GM23338 (cell line): ENCODE measurements around the gene SLC10A3. TPM values are rescaled to one million over a fixed set of nuclear protein-coding genes. Genes with fewer than 3 reads are reported as not detected.

Experiments
- ATAC-seq: fragments of 200-7000 bp; cut with Tn5 transposase; 3 replicates; pipeline ENCODE4 v1.9.1; 2020
- DNase-seq: peaks from one replicate; pipeline ENCODE4 v3.0.0-alpha.2; 2015; ENCODE audit warnings: low spot score
- H2AFZ ChIP-seq: fragments of 200-600 bp; sonication (generic); 2 replicates; pipeline ENCODE4 v1.8.0; 2016; ENCODE audit warnings: antibody characterized with exemption, mild to moderate bottlenecking, moderate library complexity
- H3F3A ChIP-seq: fragments of 200-600 bp; sonication (generic); replicated peaks from 2 replicates; pipeline ENCODE4 v1.8.0; 2017; ENCODE audit warnings: antibody characterized with exemption, mixed run types, low read depth
- H3K27ac ChIP-seq: fragments of 200-600 bp; sonication (generic); 2 replicates; pipeline ENCODE4 v1.6.1; 2016; ENCODE audit warnings: low read depth
- H3K27me3 ChIP-seq: fragments of 200-600 bp; sonication (generic); 2 replicates; pipeline ENCODE4 v1.8.0; 2016; ENCODE audit warnings: mild to moderate bottlenecking, mixed run types, moderate library complexity; ENCODE audit not compliant: insufficient read depth
- H3K36me3 ChIP-seq: fragments of 200-600 bp; sonication (generic); 2 replicates; pipeline ENCODE4 v1.8.0; 2016; ENCODE audit warnings: mild to moderate bottlenecking; ENCODE audit not compliant: insufficient read depth
- H3K4me1 ChIP-seq: fragments of 200-600 bp; sonication (generic); 2 replicates; pipeline ENCODE4 v1.8.0; 2016; ENCODE audit warnings: mild to moderate bottlenecking, moderate library complexity; ENCODE audit not compliant: insufficient read depth
- H3K4me2 ChIP-seq: fragments of 200-600 bp; sonication (generic); 2 replicates; pipeline ENCODE4 v1.7.1; 2017; ENCODE audit warnings: mixed run types
- H3K4me3 ChIP-seq: fragments of 200-600 bp; sonication (generic); 2 replicates; pipeline ENCODE4 v1.6.1; 2016; ENCODE audit warnings: mixed run types
- H3K79me2 ChIP-seq: fragments of 200-600 bp; sonication (generic); replicated peaks from 2 replicates; pipeline ENCODE4 v1.8.0; 2017; ENCODE audit warnings: mild to moderate bottlenecking; ENCODE audit not compliant: insufficient read depth
- H3K9me2 ChIP-seq: fragments of 200-600 bp; sonication (generic); 2 replicates; pipeline ENCODE4 v1.8.0; 2017; ENCODE audit not compliant: insufficient read depth
- H4K20me1 ChIP-seq: fragments of 200-600 bp; sonication (generic); replicated peaks from 2 replicates; pipeline ENCODE4 v1.8.0; 2017; ENCODE audit warnings: mild to moderate bottlenecking; ENCODE audit not compliant: insufficient read depth
- H3K27ac Mint-ChIP-seq: 2 replicates; pipeline ENCODE4 v1.8.0; 2020; ENCODE audit warnings: inconsistent platforms, mild to moderate bottlenecking, moderate library complexity, mixed read lengths
- H3K27me3 Mint-ChIP-seq: 3 replicates; pipeline ENCODE4 v1.8.0; 2022; ENCODE audit warnings: low read depth, mild to moderate bottlenecking, moderate library complexity, mixed read lengths, inconsistent platforms; ENCODE audit not compliant: insufficient read depth, poor library complexity
- H3K36me3 Mint-ChIP-seq: 3 replicates; pipeline ENCODE4 v1.8.0; 2021; ENCODE audit warnings: low read depth, mild to moderate bottlenecking, inconsistent platforms, moderate library complexity, mixed read lengths
- H3K4me1 Mint-ChIP-seq: 3 replicates; pipeline ENCODE4 v1.8.0; 2020; ENCODE audit warnings: mild to moderate bottlenecking, inconsistent platforms, mixed read lengths
- H3K4me3 Mint-ChIP-seq: 3 replicates; pipeline ENCODE4 v1.8.0; 2021; ENCODE audit warnings: moderate library complexity, mild to moderate bottlenecking, inconsistent platforms, mixed read lengths
- H3K9me3 Mint-ChIP-seq: 3 replicates; pipeline ENCODE4 v1.8.0; 2020; ENCODE audit warnings: moderate library complexity, mild to moderate bottlenecking, inconsistent platforms, mixed read lengths
- CREB1 ChIP-seq: fragments of 250-450 bp; sonication (Bioruptor Pico); IDR thresholded peaks from 2 replicates; pipeline ENCODE4 v1.5.0; 2020; ENCODE audit warnings: low read depth, mild to moderate bottlenecking, moderate library complexity
- EZH2 ChIP-seq: fragments of 200-600 bp; sonication (generic); IDR thresholded peaks from one replicate; pipeline ENCODE4 v1.8.0; 2017; ENCODE audit warnings: antibody characterized with exemption, mild to moderate bottlenecking, low read depth; ENCODE audit not compliant: unreplicated experiment
- EZH2phosphoT487 ChIP-seq: fragments of 200-600 bp; sonication (generic); IDR thresholded peaks from one replicate; pipeline ENCODE4 v1.8.1; 2018; ENCODE audit warnings: antibody characterized with exemption; ENCODE audit not compliant: unreplicated experiment
- JUNB ChIP-seq: IDR thresholded peaks from one replicate; pipeline ENCODE4 v1.6.1; 2016; ENCODE audit warnings: antibody characterized with exemption; ENCODE audit not compliant: unreplicated experiment
- POLR2AphosphoS5 ChIP-seq: IDR thresholded peaks from 2 replicates; pipeline ENCODE4 v1.6.1; 2016; ENCODE audit warnings: antibody characterized with exemption, low read depth
- STAT1 ChIP-seq: IDR thresholded peaks from one replicate; pipeline ENCODE4 v1.6.1; 2016; ENCODE audit warnings: antibody characterized with exemption; ENCODE audit not compliant: unreplicated experiment
- ZNF114 ChIP-seq: fragments of 250-450 bp; sonication (Bioruptor Pico); IDR thresholded peaks from 2 replicates; pipeline ENCODE4 v1.5.0; 2020; ENCODE audit warnings: mild to moderate bottlenecking, moderate library complexity
- polyA plus RNA-seq: library from polyadenylated mRNA; unstranded; fragments of >200 nt; fragmentation: Nextera tagmentation; extraction: Ambion mirVana; gene quantifications from 2 replicates; pipeline ENCODE4 v1.2.1, GENCODE V29; 2016
- total RNA-seq: library from RNA; depleted of rRNA; stranded (reverse); fragments of >200 nt; shearing (Covaris generic); gene quantifications from 2 replicates; pipeline ENCODE4 v1.2.3, GENCODE V29; 2014
- TF ChIP-seq, protein P1 (sequence below), 2 experiments: fragments of 200-600 bp in 1 of 2; sonication (generic) in 1 of 2; conservative IDR thresholded peaks; 2 replicates each; pipeline versions ENCODE4 v1.5.1 to v1.6.1; 2016 to 2017; ENCODE audit warnings: antibody characterized with exemption in 2 of 2, low read depth in 2 of 2, mild to moderate bottlenecking in 2 of 2, moderate library complexity in 1 of 2

The SLC10A3 gene
- total and polyA plus RNA-seq, 2 experiments from 2014 or later = 7.6 to 17.6 TPM

DNA sequence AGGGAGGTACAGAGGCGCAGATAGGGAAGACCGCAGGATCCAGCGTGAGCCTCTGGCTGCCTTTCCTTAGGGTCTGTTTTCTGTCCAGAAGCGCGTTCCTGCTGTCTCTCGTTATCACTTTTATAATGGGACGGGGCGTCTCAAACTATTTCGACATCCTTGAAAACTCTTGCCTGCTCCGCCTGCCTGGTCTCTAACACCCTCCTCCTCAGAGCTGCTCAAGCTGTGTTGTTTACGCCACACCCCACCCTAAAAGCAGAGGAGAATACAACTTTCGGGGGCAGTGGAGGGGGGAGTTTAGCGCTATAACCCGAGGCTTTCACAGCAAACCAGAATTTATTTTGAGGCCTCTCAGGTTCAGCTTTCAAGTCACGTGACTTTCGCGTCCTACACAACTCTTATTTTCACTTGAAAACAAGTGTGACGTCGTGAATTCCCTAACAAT is 26.2 kb upstream of the SLC10A3 start:
- DNase-seq (peak; percentile 81), ATAC-seq (peak; percentile 30)
- H3K4me2 ChIP-seq = peak overlapping the region; percentile 78
- peaks cover 4% of the 10 kb centered on the region; the same call in 1 of the 2 replicates for H3K27me3 ChIP-seq
- no peaks in the 10 kb centered on the region for H4K20me1 ChIP-seq
- no peaks in the 10 kb centered on the region for H3K9me2 ChIP-seq
- H3K36me3 ChIP-seq = no peaks in the 10 kb centered on the region
- Mint-ChIP-seq H3K4me3 (peak overlapping the region; percentile 79), H3K27ac (peak overlapping the region; percentile 96), H3K9me3 (no peaks in the 10 kb centered on the region), H3K27me3 (peaks cover 12% of the 10 kb centered on the region), H3K36me3 (no peaks in the 10 kb centered on the region), H3K4me1 (peaks cover 14% of the 10 kb centered on the region)
- peak overlapping the region; percentile 90 for H3K27ac ChIP-seq
- H3K4me3 ChIP-seq = peak overlapping the region; percentile 50
- H3K4me1 ChIP-seq = peaks cover 10% of the 10 kb centered on the region
- 0 out of 2 replicates have a peak, but pooled peaks cover 4% of the 10 kb centered on the region for H3F3A ChIP-seq
- no peaks in the 10 kb centered on the region for H3K79me2 ChIP-seq
- TF ChIP-seq, protein P1, sequence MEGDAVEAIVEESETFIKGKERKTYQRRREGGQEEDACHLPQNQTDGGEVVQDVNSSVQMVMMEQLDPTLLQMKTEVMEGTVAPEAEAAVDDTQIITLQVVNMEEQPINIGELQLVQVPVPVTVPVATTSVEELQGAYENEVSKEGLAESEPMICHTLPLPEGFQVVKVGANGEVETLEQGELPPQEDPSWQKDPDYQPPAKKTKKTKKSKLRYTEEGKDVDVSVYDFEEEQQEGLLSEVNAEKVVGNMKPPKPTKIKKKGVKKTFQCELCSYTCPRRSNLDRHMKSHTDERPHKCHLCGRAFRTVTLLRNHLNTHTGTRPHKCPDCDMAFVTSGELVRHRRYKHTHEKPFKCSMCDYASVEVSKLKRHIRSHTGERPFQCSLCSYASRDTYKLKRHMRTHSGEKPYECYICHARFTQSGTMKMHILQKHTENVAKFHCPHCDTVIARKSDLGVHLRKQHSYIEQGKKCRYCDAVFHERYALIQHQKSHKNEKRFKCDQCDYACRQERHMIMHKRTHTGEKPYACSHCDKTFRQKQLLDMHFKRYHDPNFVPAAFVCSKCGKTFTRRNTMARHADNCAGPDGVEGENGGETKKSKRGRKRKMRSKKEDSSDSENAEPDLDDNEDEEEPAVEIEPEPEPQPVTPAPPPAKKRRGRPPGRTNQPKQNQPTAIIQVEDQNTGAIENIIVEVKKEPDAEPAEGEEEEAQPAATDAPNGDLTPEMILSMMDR (conservative IDR thresholded peaks at IDR 0.05; ENCODE audit: low read depth in 2 of 2) = no peak
- TF ChIP-seq STAT1 = no peak
- no peak for TF ChIP-seq EZH2
- no peak for TF ChIP-seq EZH2phosphoT487
- TF ChIP-seq CREB1 (CRISPR knock-in tag) = peak; percentile 41; the same call in 1 of the 2 replicates
- H2AFZ ChIP-seq = no peak overlapping the region

DNA sequence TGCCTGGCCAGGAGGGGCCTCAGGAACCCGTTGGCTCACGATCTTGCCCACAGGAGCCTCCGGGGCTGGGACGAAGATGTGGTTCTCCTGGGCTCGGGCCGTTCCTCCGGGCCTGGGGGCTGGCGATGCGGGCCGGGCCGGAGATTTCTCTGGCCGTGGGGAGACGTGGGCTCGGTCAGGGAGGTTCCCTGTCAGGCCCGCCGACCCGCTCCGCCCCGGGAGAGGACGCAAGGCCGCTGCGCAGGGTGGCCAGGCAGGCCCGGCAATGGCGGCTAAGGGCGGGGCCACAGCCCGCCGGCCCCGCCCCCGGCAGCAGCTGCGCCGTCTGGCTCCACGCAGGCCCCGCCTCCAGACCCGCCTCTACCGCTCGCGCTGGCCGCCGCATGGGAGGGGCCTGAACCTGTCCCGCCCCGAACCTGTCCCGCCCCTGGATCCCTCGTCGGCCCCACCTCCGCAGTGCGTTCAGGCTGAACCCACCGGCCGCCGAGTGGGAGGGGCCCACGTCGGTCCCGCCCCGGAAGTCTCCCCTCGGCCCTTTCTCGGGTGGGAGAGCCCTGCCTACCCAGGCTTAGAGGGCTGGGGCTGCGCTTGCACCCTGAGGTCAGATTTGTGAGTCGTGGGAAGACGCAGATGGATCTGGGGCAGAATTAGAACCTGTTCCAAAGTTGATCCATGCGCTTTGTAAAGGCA is 25.7 kb upstream of the SLC10A3 start, which contains the start of gene FAM3A:
Gene FAM3A (minus strand): TSS at position 267 of the 690 bp plus-strand sequence. CDS start 460 bp downstream, outside the sequence.
- Histone ChIP-seq H3K4me3 (peak within 1 kb of the TSS; percentile 69), H3K4me1 (peaks cover 10% of the 10 kb centered on the region), H4K20me1 (no peaks in the 10 kb centered on the region), H3K9me2 (no peaks in the 10 kb centered on the region), H3K4me2 (peak within 1 kb of the TSS; percentile 78), H3K36me3 (no peaks in the 10 kb centered on the region), H2AFZ (no peak within 1 kb of the TSS), H3F3A (0 out of 2 replicates have a peak, but pooled peaks cover 4% of the 10 kb centered on the region), H3K79me2 (no peaks in the 10 kb centered on the region), H3K27me3 (peaks cover 4% of the 10 kb centered on the region; the same call in 1 of the 2 replicates), H3K27ac (peak within 1 kb of the TSS; percentile 90)
- peaks cover 14% of the 10 kb centered on the region for H3K4me1 Mint-ChIP-seq
- TF ChIP-seq ZNF114 (CRISPR knock-in tag) = no peak
- no peak for TF ChIP-seq EZH2phosphoT487
- no peak for TF ChIP-seq JUNB
- TF ChIP-seq POLR2AphosphoS5 = peak; percentile 60
- no peaks in the 10 kb centered on the region for H3K9me3 Mint-ChIP-seq
- peak; percentile 83 for ATAC-seq
- peaks cover 12% of the 10 kb centered on the region for H3K27me3 Mint-ChIP-seq
- peak; percentile 75 for DNase-seq
- H3K27ac Mint-ChIP-seq = peak within 1 kb of the TSS; percentile 96
- H3K4me3 Mint-ChIP-seq = peak within 1 kb of the TSS; percentile 79
- no peaks in the 10 kb centered on the region for H3K36me3 Mint-ChIP-seq
